ENCODE results near the gene MYH11.

DNA sequence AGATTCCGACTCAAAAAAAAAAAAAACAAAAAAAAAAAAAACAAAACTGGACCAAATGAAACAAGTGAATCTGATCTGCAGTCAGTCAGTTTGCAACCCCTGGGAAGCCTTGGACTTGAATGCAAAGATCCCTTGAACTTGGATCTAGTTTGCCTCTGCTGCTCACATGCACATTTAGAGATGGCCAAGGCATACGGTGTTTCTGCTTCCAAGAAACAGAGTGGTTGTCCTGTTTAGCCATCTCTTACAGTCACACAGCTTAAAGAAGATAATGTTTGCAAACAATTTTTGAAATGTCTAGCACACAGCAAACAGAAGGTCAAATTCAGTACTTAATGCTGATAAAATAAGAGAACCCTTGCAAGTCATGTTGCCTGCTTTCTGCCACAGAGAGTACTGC is 202.2 kb downstream of the MYH11 start:
- TF ChIP-seq POLR2A (IDR thresholded peaks at IDR 0.05) = no peak
- TF ChIP-seq, protein P1, sequence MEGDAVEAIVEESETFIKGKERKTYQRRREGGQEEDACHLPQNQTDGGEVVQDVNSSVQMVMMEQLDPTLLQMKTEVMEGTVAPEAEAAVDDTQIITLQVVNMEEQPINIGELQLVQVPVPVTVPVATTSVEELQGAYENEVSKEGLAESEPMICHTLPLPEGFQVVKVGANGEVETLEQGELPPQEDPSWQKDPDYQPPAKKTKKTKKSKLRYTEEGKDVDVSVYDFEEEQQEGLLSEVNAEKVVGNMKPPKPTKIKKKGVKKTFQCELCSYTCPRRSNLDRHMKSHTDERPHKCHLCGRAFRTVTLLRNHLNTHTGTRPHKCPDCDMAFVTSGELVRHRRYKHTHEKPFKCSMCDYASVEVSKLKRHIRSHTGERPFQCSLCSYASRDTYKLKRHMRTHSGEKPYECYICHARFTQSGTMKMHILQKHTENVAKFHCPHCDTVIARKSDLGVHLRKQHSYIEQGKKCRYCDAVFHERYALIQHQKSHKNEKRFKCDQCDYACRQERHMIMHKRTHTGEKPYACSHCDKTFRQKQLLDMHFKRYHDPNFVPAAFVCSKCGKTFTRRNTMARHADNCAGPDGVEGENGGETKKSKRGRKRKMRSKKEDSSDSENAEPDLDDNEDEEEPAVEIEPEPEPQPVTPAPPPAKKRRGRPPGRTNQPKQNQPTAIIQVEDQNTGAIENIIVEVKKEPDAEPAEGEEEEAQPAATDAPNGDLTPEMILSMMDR (IDR thresholded peaks at IDR 0.05) = no peak

Measured in prostate gland (tissue), 2 donors.